Ishikawa (cell line): ENCODE results near the gene BBS9.

Experiments used
- CEBPB ChIP-seq: IDR thresholded peaks from 2 replicates; pipeline ENCODE4 v1.6.1; 2012
- CREB1 ChIP-seq: IDR thresholded peaks from 2 replicates; pipeline ENCODE4 v1.6.1; 2012; ENCODE audit warnings: low read depth
- EGR1 ChIP-seq: IDR thresholded peaks from 2 replicates; pipeline ENCODE4 v1.6.1; 2012
- EP300 ChIP-seq: IDR thresholded peaks from 2 replicates; pipeline ENCODE4 v1.6.1; 2012; ENCODE audit warnings: borderline replicate concordance
- FOXM1 ChIP-seq: IDR thresholded peaks from 2 replicates; pipeline ENCODE4 v1.6.1; 2012; ENCODE audit warnings: low read depth, borderline replicate concordance
- NFIC ChIP-seq: IDR thresholded peaks from 2 replicates; pipeline ENCODE4 v1.6.1; 2012
- RAD21 ChIP-seq: IDR thresholded peaks from 2 replicates; pipeline ENCODE4 v1.6.1; 2012; ENCODE audit warnings: low read depth
- TAF1 ChIP-seq: IDR thresholded peaks from 2 replicates; pipeline ENCODE4 v1.6.1; 2012; ENCODE audit warnings: low read depth, mild to moderate bottlenecking
- TCF12 ChIP-seq: IDR thresholded peaks from 2 replicates; pipeline ENCODE4 v1.6.1; 2012; ENCODE audit warnings: low read depth
- TEAD4 ChIP-seq: IDR thresholded peaks from 2 replicates; pipeline ENCODE4 v1.6.1; 2012
- YY1 ChIP-seq: IDR thresholded peaks from 2 replicates; pipeline ENCODE4 v1.6.1; 2012; ENCODE audit warnings: low read depth
- ZBTB7A ChIP-seq: IDR thresholded peaks from 2 replicates; pipeline ENCODE4 v1.6.1; 2012; ENCODE audit warnings: low read depth
- TF ChIP-seq, protein P1 (sequence below): IDR thresholded peaks from 2 replicates; pipeline ENCODE4 v1.6.1; 2012
- TF ChIP-seq, protein P2 (sequence below): IDR thresholded peaks from 2 replicates; pipeline ENCODE4 v1.6.1; 2012; ENCODE audit warnings: low read depth, mild to moderate bottlenecking
- TF ChIP-seq, protein P3 (sequence below): IDR thresholded peaks from 2 replicates; pipeline ENCODE4 v1.6.1; 2012

BBS9 gene

DNA sequence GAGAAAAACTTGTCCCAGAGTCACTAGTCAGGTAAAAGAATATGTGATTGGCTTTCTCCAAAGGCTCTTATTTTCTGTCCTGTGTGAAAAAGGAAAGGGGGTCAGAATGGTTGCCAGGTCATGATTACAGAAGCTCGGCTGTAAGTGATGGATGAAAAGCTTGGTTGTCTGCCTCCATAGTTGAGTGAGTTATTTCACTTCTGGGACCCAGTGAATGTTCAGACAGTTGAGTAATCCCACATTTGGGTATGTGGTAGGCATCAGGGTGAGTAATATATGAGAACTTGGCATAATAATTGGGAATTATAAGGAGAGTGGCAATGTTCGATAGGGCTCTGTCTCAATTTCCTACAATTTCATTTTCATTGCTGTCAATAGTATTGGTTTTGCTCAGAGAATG is 72.5 kb downstream of the BBS9 start:
- TF ChIP-seq YY1 (no peak), NFIC (no peak), TAF1 (no peak), ZBTB7A (no peak), FOXM1 (no peak), EP300 (no peak), EGR1 (no peak), CEBPB (no peak), RAD21 (no peak), TCF12 (no peak), CREB1 (no peak), TEAD4 (no peak)
- TF ChIP-seq, protein P1, sequence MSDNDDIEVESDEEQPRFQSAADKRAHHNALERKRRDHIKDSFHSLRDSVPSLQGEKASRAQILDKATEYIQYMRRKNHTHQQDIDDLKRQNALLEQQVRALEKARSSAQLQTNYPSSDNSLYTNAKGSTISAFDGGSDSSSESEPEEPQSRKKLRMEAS, result no peak
- TF ChIP-seq, protein P2, sequence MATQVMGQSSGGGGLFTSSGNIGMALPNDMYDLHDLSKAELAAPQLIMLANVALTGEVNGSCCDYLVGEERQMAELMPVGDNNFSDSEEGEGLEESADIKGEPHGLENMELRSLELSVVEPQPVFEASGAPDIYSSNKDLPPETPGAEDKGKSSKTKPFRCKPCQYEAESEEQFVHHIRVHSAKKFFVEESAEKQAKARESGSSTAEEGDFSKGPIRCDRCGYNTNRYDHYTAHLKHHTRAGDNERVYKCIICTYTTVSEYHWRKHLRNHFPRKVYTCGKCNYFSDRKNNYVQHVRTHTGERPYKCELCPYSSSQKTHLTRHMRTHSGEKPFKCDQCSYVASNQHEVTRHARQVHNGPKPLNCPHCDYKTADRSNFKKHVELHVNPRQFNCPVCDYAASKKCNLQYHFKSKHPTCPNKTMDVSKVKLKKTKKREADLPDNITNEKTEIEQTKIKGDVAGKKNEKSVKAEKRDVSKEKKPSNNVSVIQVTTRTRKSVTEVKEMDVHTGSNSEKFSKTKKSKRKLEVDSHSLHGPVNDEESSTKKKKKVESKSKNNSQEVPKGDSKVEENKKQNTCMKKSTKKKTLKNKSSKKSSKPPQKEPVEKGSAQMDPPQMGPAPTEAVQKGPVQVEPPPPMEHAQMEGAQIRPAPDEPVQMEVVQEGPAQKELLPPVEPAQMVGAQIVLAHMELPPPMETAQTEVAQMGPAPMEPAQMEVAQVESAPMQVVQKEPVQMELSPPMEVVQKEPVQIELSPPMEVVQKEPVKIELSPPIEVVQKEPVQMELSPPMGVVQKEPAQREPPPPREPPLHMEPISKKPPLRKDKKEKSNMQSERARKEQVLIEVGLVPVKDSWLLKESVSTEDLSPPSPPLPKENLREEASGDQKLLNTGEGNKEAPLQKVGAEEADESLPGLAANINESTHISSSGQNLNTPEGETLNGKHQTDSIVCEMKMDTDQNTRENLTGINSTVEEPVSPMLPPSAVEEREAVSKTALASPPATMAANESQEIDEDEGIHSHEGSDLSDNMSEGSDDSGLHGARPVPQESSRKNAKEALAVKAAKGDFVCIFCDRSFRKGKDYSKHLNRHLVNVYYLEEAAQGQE, result no peak
- TF ChIP-seq, protein P3, sequence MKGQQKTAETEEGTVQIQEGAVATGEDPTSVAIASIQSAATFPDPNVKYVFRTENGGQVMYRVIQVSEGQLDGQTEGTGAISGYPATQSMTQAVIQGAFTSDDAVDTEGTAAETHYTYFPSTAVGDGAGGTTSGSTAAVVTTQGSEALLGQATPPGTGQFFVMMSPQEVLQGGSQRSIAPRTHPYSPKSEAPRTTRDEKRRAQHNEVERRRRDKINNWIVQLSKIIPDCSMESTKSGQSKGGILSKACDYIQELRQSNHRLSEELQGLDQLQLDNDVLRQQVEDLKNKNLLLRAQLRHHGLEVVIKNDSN, result no peak

DNA sequence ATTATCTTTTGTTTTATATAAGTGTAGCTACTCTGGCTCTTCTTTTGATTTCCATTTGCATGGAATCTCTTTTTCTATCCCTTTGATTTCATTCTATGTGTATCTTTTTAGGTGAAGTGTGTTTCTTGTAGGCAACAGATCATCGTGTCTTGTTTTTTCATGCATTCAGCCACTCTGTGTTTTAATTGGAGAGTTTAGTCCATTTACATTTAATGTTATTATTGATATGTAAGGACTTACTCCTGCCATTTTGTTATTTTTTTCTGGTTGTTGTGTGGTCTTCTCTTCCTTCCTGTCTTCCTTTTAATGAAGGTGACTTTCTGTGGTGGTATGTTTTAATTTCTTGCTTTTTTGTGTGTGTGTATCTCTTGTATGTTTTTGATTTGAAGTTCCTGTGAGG is 81.6 kb downstream of the BBS9 start:
- TF ChIP-seq CREB1 (no peak), EGR1 (no peak), FOXM1 (no peak), CEBPB (no peak), ZBTB7A (no peak), YY1 (no peak)
- TF ChIP-seq, protein P3, result no peak
- TF ChIP-seq, protein P2, result no peak
- TF ChIP-seq, protein P1, result no peak

DNA sequence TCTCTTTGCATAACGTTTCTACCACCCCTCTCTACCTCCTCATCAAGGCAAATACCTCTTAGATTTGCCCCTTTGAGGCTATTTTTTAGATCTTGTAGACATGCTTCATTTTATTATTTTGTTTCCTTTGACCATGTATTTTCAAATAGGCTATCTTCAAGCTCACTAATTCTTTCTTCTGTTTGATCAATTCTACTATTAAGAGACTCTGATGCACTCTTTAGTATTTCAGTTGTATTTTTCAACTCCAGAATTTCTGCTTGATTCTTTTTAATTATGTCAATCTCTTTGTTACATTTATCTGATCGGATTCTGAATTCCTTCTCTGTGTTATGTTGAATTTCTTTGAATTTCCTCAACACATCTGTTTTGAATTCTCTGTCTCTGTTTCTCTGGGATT is 82.8 kb downstream of the BBS9 start:
- TF ChIP-seq CEBPB (no peak), ZBTB7A (no peak), RAD21 (no peak), NFIC (no peak), TCF12 (no peak), FOXM1 (no peak), TEAD4 (no peak), TAF1 (no peak), EP300 (no peak), CREB1 (no peak), YY1 (no peak), EGR1 (no peak)
- TF ChIP-seq, protein P2, result no peak
- TF ChIP-seq, protein P3, result no peak
- TF ChIP-seq, protein P1, result no peak

DNA sequence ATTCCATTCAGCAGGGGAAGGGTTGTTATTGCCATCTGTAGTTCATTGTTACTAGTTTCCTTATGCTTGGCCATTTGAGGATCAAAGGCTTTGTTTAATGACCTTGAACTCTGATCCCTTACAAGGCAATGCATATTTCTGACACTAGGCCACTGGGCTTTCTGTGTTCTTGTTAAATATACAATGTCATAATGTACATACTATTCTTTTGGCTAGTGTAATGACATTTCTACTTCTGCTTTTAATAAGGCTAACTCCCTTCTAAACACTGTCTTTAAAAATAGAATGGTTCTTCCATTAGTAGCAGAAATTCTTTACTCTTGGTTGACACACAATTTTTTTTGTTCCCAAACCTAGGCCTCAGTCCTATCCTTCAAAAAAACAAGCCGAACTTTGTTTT is 86.6 kb downstream of the BBS9 start:
- TF ChIP-seq EGR1 (no peak), TAF1 (no peak)
- TF ChIP-seq, protein P1, result no peak
